ENCODE data around the gene SOD3. TPM values are rescaled to one million over a fixed set of nuclear protein-coding genes. Genes with fewer than 3 reads are reported as not detected.
A peak's percentile ranks its signal among the peaks of the same experiment; 100 is the strongest.

SOD3 gene
- total RNA-seq, 1 experiment from 2014 or later, result 4.1 TPM

DNA sequence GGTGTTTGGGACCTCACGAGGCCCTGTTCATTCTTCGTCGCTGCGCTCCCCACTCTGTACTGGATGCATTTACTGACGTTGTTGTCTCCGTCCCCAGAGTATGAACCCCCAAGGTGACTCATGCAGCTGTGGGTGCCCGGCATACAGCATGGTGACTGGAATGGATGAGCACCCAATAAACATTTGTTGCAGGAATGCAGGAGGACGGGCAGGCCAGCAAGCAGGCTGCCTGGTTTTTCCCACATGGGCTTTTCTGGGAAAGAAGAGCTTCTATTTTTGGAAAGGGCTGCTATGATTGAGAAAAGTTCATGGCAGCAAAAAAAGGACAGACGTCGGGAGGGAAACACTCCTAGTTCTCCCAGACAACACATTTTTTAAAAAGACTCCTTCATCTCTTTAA is 893 bp upstream of the SOD3 start (continued):
- TF ChIP-seq NR3C1 (CRISPR knock-in tag; conservative IDR thresholded peaks at IDR 0.05; ENCODE audit: low read depth) (no peak), ZNF219 (CRISPR knock-in tag; IDR thresholded peaks at IDR 0.05; ENCODE audit: borderline replicate concordance) (no peak)
- TF ChIP-seq, protein P1, sequence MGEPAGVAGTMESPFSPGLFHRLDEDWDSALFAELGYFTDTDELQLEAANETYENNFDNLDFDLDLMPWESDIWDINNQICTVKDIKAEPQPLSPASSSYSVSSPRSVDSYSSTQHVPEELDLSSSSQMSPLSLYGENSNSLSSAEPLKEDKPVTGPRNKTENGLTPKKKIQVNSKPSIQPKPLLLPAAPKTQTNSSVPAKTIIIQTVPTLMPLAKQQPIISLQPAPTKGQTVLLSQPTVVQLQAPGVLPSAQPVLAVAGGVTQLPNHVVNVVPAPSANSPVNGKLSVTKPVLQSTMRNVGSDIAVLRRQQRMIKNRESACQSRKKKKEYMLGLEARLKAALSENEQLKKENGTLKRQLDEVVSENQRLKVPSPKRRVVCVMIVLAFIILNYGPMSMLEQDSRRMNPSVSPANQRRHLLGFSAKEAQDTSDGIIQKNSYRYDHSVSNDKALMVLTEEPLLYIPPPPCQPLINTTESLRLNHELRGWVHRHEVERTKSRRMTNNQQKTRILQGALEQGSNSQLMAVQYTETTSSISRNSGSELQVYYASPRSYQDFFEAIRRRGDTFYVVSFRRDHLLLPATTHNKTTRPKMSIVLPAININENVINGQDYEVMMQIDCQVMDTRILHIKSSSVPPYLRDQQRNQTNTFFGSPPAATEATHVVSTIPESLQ (CRISPR knock-in tag; IDR thresholded peaks at IDR 0.05), result no peak

DNA sequence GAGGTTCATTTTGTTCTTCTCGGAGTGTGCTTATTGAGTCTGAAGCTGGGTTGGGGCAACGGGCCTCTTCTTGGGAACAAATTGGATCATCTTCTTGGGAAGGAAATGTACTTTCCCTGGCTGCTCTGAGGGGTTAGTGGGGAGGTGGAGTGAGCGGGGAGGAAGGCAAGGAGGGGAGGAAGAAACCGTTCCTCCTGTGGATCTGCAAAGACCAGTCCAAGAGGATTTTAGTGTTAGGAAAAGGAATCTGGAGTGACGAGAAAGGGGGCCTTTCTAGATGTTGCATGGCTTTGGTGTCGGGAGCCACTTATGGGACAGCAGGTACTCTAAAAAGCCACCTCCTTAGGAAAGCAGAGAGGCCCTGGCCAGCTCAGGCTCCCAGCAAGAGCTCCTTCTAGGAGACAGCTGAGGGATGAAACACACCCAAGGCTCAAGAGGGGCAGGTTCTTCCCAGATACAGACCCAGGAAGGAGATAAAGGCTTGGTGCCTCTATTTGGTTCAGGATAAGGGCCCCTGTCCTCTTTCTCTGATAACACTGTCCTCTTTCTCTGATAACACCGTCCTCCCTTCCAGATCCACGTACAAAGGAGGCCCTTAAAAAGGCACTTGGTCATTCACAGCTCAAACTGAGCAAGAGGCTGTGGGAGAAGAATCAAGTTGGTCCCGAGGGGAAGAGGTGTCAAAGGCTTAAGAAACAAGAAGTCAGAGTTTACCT is 451 bp downstream of the SOD3 start:
- H3K27me3 Mint-ChIP-seq (ENCODE audit: low read depth), result peaks cover 66% of the 10 kb centered on the region
- DNase-seq (ENCODE audit: low spot score) (no peak), ATAC-seq (peak; percentile 4)
- ChIA-PET CTCF (interaction anchor here (1.0 to 3.3 kb wide), 5 partner anchors 15 to 193 kb away, joined by 3 to 25 read pairs (median 10); no protein-coding TSS in a partner anchor), POLR2A (no interaction called here)
- H3K36me3 Mint-ChIP-seq, result no peaks in the 10 kb centered on the region
- H3K4me3 Mint-ChIP-seq, result peak overlapping the region; percentile 70
- H3K4me1 Mint-ChIP-seq, result peaks cover 27% of the 10 kb centered on the region
- H3K9me3 Mint-ChIP-seq, result no peaks in the 10 kb centered on the region
- 0 out of 2 replicates have a peak, but pooled peaks have one; percentile 6 for TF ChIP-seq SP1 (CRISPR knock-in tag; conservative IDR thresholded peaks at IDR 0.05)
- TF ChIP-seq ZBTB21 (CRISPR knock-in tag; IDR thresholded peaks at IDR 0.05; ENCODE audit: borderline replicate concordance), result no peak
- TF ChIP-seq GRHL2 (CRISPR knock-in tag; IDR thresholded peaks at IDR 0.05; ENCODE audit: insufficient replicate concordance, severe bottlenecking), result no peak
- no peak for TF ChIP-seq NFATC4 (CRISPR knock-in tag; IDR thresholded peaks at IDR 0.05)
- TF ChIP-seq ELF4 (CRISPR knock-in tag; IDR thresholded peaks at IDR 0.05; ENCODE audit: low read depth), result no peak
- TF ChIP-seq, protein P1 (CRISPR knock-in tag; IDR thresholded peaks at IDR 0.05), result no peak
- peak overlapping the region; percentile 54 for H3K27ac Mint-ChIP-seq

DNA sequence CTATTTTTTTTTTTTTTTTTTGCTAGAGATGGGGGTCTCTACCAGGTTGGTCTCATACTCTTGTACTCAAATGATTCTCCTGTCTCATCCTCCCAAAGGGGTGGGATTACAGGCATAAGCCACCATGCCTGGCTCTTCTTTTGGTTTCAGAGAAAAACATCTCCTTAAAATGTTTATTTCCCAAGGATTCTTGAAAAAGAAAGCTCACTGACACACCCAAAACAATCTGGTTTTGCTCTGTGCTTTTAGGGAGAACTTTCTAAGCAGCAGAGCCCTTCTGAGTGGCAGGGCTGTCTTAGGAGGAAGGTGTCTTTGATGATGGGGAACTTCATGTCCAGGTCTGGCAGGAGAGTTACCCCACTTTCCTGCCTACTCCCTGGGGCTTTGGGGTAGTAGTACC is 1.2 kb downstream of the SOD3 start:
- no peak overlapping the region for H3K27ac Mint-ChIP-seq
- H3K9me3 Mint-ChIP-seq, result no peaks in the 10 kb centered on the region
- CTCF ChIA-PET, result no interaction called here
- no peak for TF ChIP-seq PRRX2 (CRISPR knock-in tag; IDR thresholded peaks at IDR 0.05)
- no peak for TF ChIP-seq JUN (CRISPR knock-in tag; IDR thresholded peaks at IDR 0.05)
- no peak for TF ChIP-seq ELF4 (CRISPR knock-in tag; IDR thresholded peaks at IDR 0.05; ENCODE audit: low read depth)
- TF ChIP-seq, protein P2, sequence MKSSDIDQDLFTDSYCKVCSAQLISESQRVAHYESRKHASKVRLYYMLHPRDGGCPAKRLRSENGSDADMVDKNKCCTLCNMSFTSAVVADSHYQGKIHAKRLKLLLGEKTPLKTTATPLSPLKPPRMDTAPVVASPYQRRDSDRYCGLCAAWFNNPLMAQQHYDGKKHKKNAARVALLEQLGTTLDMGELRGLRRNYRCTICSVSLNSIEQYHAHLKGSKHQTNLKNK (CRISPR knock-in tag; IDR thresholded peaks at IDR 0.05), result no peak
- TF ChIP-seq, protein P3, sequence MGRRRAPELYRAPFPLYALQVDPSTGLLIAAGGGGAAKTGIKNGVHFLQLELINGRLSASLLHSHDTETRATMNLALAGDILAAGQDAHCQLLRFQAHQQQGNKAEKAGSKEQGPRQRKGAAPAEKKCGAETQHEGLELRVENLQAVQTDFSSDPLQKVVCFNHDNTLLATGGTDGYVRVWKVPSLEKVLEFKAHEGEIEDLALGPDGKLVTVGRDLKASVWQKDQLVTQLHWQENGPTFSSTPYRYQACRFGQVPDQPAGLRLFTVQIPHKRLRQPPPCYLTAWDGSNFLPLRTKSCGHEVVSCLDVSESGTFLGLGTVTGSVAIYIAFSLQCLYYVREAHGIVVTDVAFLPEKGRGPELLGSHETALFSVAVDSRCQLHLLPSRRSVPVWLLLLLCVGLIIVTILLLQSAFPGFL (CRISPR knock-in tag; IDR thresholded peaks at IDR 0.05; ENCODE audit: borderline replicate concordance), result no peak
- TF ChIP-seq, protein P4, sequence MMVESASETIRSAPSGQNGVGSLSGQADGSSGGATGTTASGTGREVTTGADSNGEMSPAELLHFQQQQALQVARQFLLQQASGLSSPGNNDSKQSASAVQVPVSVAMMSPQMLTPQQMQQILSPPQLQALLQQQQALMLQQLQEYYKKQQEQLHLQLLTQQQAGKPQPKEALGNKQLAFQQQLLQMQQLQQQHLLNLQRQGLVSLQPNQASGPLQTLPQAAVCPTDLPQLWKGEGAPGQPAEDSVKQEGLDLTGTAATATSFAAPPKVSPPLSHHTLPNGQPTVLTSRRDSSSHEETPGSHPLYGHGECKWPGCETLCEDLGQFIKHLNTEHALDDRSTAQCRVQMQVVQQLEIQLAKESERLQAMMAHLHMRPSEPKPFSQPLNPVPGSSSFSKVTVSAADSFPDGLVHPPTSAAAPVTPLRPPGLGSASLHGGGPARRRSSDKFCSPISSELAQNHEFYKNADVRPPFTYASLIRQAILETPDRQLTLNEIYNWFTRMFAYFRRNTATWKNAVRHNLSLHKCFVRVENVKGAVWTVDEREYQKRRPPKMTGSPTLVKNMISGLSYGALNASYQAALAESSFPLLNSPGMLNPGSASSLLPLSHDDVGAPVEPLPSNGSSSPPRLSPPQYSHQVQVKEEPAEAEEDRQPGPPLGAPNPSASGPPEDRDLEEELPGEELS (CRISPR knock-in tag; IDR thresholded peaks at IDR 0.05), result no peak
- TF ChIP-seq, protein P5, sequence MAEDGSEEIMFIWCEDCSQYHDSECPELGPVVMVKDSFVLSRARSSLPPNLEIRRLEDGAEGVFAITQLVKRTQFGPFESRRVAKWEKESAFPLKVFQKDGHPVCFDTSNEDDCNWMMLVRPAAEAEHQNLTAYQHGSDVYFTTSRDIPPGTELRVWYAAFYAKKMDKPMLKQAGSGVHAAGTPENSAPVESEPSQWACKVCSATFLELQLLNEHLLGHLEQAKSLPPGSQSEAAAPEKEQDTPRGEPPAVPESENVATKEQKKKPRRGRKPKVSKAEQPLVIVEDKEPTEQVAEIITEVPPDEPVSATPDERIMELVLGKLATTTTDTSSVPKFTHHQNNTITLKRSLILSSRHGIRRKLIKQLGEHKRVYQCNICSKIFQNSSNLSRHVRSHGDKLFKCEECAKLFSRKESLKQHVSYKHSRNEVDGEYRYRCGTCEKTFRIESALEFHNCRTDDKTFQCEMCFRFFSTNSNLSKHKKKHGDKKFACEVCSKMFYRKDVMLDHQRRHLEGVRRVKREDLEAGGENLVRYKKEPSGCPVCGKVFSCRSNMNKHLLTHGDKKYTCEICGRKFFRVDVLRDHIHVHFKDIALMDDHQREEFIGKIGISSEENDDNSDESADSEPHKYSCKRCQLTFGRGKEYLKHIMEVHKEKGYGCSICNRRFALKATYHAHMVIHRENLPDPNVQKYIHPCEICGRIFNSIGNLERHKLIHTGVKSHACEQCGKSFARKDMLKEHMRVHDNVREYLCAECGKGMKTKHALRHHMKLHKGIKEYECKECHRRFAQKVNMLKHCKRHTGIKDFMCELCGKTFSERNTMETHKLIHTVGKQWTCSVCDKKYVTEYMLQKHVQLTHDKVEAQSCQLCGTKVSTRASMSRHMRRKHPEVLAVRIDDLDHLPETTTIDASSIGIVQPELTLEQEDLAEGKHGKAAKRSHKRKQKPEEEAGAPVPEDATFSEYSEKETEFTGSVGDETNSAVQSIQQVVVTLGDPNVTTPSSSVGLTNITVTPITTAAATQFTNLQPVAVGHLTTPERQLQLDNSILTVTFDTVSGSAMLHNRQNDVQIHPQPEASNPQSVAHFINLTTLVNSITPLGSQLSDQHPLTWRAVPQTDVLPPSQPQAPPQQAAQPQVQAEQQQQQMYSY (CRISPR knock-in tag; IDR thresholded peaks at IDR 0.05), result no peak
- peaks cover 33% of the 10 kb centered on the region for H3K4me1 Mint-ChIP-seq
- no peak overlapping the region for H3K4me3 Mint-ChIP-seq
- H3K27me3 Mint-ChIP-seq (ENCODE audit: low read depth), result peaks cover 71% of the 10 kb centered on the region
- DNase-seq (ENCODE audit: low spot score), result no peak
- ATAC-seq, result no peak
- POLR2A ChIA-PET, result no interaction called here
- no peaks in the 10 kb centered on the region for H3K36me3 Mint-ChIP-seq
